Lung (tissue), 12 donors: ENCODE measurements around the gene C15orf62. TPM values are rescaled to one million over a fixed set of nuclear protein-coding genes. Genes with fewer than 3 reads are reported as not detected.

Source experiments
- ATAC-seq: fragments of 200-7000 bp; cut with Tn5 transposase; one replicate; pipeline ENCODE4 v1.9.1; 2020; ENCODE audit warnings: moderate number of reproducible peaks; ENCODE audit not compliant: insufficient read depth, low FRiP score
- DNase-seq, 3 donors: peaks; one replicate each; pipeline ENCODE4 v3.0.0-alpha.2; 2013 to 2017
- H3K27ac ChIP-seq, 2 donors: one replicate each; pipeline ENCODE4 v1.5.1; 2013; ENCODE audit warnings: mild to moderate bottlenecking in 2 of 2, moderate library complexity in 2 of 2, control low read depth in 1 of 2, inconsistent platforms in 1 of 2, low read depth in 1 of 2, low read length in 1 of 2
- H3K27me3 ChIP-seq, 3 donors: one replicate each; pipeline ENCODE4 v1.5.1; 2013; ENCODE audit warnings: low read length in 2 of 3; ENCODE audit not compliant: control insufficient read depth in 3 of 3, insufficient read depth in 3 of 3
- H3K36me3 ChIP-seq, 4 donors: one replicate each; pipeline ENCODE4 v1.5.1; 2013; ENCODE audit warnings: low read length in 4 of 4, mild to moderate bottlenecking in 1 of 4, moderate library complexity in 1 of 4; ENCODE audit not compliant: control insufficient read depth in 4 of 4, insufficient read depth in 4 of 4
- H3K4me1 ChIP-seq, 5 donors: one replicate each; pipeline ENCODE4 v1.5.1; 2013; ENCODE audit warnings: low read length in 5 of 5, mild to moderate bottlenecking in 2 of 5, moderate library complexity in 1 of 5; ENCODE audit not compliant: control insufficient read depth in 5 of 5, insufficient read depth in 5 of 5
- H3K4me3 ChIP-seq: one replicate; pipeline ENCODE4 v1.5.1; 2013; ENCODE audit warnings: mild to moderate bottlenecking, control low read depth, moderate library complexity
- H3K9ac ChIP-seq, 2 donors: one replicate each; pipeline ENCODE4 v1.5.1; 2013; ENCODE audit warnings: low read length in 2 of 2, control low read depth in 1 of 2; ENCODE audit not compliant: insufficient read depth in 1 of 2
- H3K9me3 ChIP-seq, 4 donors: one replicate each; pipeline ENCODE4 v1.5.1; 2013; ENCODE audit warnings: low read length in 3 of 4, mild to moderate bottlenecking in 1 of 4, moderate library complexity in 1 of 4; ENCODE audit not compliant: control insufficient read depth in 4 of 4, insufficient read depth in 3 of 4
- WGBS, 2 donors: extraction: QIAGEN DNeasy Blood & Tissue Kit; methylation state at CpG; one replicate each; pipeline ENCODE4 v1.1.7; 2013; 5-methylcytosine and 5-hydroxymethylcytosine counted together
- polyA plus RNA-seq, 2 donors: library from polyadenylated mRNA; stranded (reverse); fragments of 200-250 nt; gene quantifications; one replicate each; pipeline ENCODE4 v1.2.1, GENCODE V29; 2013
- total RNA-seq, 2 donors: library from RNA; depleted of rRNA in 1 of 2; stranded (reverse); fragments of >200 nt in 1 of 2; gene quantifications; one replicate each; pipeline ENCODE4 v1.2.1, GENCODE V29; 2014 to 2021
- TF ChIP-seq, protein P1 (sequence below): IDR thresholded peaks from 2 replicates; pipeline ENCODE4 v1.5.1; 2012; ENCODE audit warnings: mild to moderate bottlenecking; ENCODE audit errors: control extremely low read depth, extremely low read depth
- donor health status: control.
- donor health status: control.
- donor health status: Bipolar disorder and iron deficiency.
- donor health status: healthy.
- donor health status: DM: yes; HTN: yes; CAD: no.

Gene C15orf62
- total and polyA plus RNA-seq, 4 donors = 0.34 to 1.5 (median 0.73) TPM

DNA sequence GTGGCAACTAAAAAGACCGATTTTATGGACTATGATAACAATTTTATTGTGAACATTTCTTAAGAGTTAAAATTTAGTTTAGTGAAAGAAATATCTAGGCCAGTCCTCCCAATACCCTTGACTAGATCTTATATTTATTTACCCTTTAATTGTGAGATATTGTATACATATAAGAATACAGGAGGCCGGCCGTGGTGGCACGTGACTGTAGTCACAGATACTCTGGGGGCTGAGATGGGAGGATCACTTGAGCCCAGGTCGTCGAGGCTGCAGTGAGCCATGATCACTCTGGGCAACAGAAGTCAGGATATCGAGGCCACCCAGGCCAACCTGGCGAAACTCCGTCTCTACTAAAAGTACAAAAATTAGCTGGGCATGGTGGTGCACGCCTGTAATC, 14.0 kb upstream of the C15orf62 start:
- Histone ChIP-seq H3K4me1 (peaks cover 0 to 9% (median 0%) of the 10 kb centered on the region in 5 donors), H3K36me3 (peaks cover 7 to 13% (median 9%) of the 10 kb centered on the region in 4 donors), H3K9ac (peak overlapping the region; percentile 52 to 98), H3K9me3 (no peaks in the 10 kb centered on the region), H3K27ac (no peak overlapping the region), H3K27me3 (no peaks in the 10 kb centered on the region), H3K4me3 (no peak overlapping the region)
- 67 to 73% methylated on average over 10 of the region's 10 CpGs for WGBS, 2 donors
- ATAC-seq = no peak
- TF ChIP-seq, protein P1, sequence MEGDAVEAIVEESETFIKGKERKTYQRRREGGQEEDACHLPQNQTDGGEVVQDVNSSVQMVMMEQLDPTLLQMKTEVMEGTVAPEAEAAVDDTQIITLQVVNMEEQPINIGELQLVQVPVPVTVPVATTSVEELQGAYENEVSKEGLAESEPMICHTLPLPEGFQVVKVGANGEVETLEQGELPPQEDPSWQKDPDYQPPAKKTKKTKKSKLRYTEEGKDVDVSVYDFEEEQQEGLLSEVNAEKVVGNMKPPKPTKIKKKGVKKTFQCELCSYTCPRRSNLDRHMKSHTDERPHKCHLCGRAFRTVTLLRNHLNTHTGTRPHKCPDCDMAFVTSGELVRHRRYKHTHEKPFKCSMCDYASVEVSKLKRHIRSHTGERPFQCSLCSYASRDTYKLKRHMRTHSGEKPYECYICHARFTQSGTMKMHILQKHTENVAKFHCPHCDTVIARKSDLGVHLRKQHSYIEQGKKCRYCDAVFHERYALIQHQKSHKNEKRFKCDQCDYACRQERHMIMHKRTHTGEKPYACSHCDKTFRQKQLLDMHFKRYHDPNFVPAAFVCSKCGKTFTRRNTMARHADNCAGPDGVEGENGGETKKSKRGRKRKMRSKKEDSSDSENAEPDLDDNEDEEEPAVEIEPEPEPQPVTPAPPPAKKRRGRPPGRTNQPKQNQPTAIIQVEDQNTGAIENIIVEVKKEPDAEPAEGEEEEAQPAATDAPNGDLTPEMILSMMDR = no peak
- DNase-seq = no peak

DNA sequence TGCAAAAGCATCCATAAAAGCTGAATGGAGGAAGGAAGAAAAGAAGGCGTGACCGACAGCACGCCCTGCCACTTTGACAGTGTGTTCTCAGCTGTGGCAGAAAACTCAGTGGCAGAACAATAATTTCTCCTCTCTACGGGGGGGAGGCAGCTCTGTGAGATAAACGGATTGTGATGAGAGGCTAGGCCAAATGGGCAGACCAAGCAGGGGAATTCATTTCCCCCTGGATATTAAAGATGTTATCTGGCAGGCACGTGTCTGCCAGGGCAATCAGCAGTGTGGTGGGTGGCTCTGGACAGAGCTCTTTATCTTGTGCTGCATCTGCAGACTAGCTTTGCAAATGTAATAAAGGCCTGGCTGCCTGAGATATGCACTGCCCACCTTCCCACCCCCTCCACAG, 12.8 kb upstream of the C15orf62 start:
- peaks cover 0 to 9% (median 2%) of the 10 kb centered on the region in 4 donors for H3K36me3 ChIP-seq
- H3K27ac ChIP-seq = no peak overlapping the region
- H3K9me3 ChIP-seq = no peaks in the 10 kb centered on the region
- TF ChIP-seq, protein P1 = no peak
- peaks cover 0 to 9% (median 0%) of the 10 kb centered on the region in 5 donors for H3K4me1 ChIP-seq
- H3K4me3 ChIP-seq = no peak overlapping the region
- no peaks in the 10 kb centered on the region for H3K27me3 ChIP-seq
- H3K9ac ChIP-seq = no peak overlapping the region
- WGBS, 2 donors = 32 to 45% methylated on average over 6 of the region's 6 CpGs
- DNase-seq (no peak), ATAC-seq (no peak)

GRCh38 chr15:40759961-40760360, 9.8 kb upstream of the C15orf62 start:
- no peak for ATAC-seq
- TF ChIP-seq, protein P1 = no peak
- WGBS, 2 donors = 89 to 95% methylated on average over 5 of the region's 5 CpGs
- no peak for DNase-seq
- no peak overlapping the region for H3K27ac ChIP-seq
- H3K4me3 ChIP-seq = no peak overlapping the region
- no peaks in the 10 kb centered on the region for H3K36me3 ChIP-seq
- H3K9ac ChIP-seq = no peak overlapping the region
- peaks cover 0 to 20% (median 0%) of the 10 kb centered on the region in 5 donors for H3K4me1 ChIP-seq
- H3K27me3 ChIP-seq = no peaks in the 10 kb centered on the region
- H3K9me3 ChIP-seq = no peaks in the 10 kb centered on the region
